SK-N-SH treated with all-trans-retinoic acid at 6 μM for 48 hours (cell line): ENCODE data around the gene TFAP2A.

Source experiments
- ATAC-seq: fragments of 200-7000 bp; cut with Tn5 transposase; 3 replicates; pipeline ENCODE4 v1.9.1; 2020; ENCODE audit warnings: mild to moderate bottlenecking, moderate library complexity
- ARNTL ChIP-seq: fragments of 450-650 bp; formaldehyde crosslinking; IDR thresholded peaks from 2 replicates; pipeline ENCODE4 v1.5.0; 2020; ENCODE audit warnings: low read depth, mild to moderate bottlenecking, moderate library complexity, borderline replicate concordance
- BACH2 ChIP-seq: fragments of 250-450 bp; sonication (Bioruptor Pico); IDR thresholded peaks from 2 replicates; pipeline ENCODE4 v1.9.0; 2021; ENCODE audit warnings: mild to moderate bottlenecking, borderline replicate concordance
- CSDC2 ChIP-seq: fragments of 250-450 bp; sonication (Bioruptor Pico); IDR thresholded peaks from 2 replicates; pipeline ENCODE4 v1.5.0; 2020; ENCODE audit warnings: mild to moderate bottlenecking, moderate library complexity
- ESRRG ChIP-seq: fragments of 250-450 bp; sonication (Bioruptor Pico); IDR thresholded peaks from 2 replicates; pipeline ENCODE4 v1.6.1; 2021; ENCODE audit warnings: mild to moderate bottlenecking
- GLIS3 ChIP-seq: fragments of 250-450 bp; sonication (Bioruptor Pico); IDR thresholded peaks from 2 replicates; pipeline ENCODE4 v1.5.0; 2020; ENCODE audit warnings: mild to moderate bottlenecking, moderate library complexity
- ISL1 ChIP-seq: fragments of 250-450 bp; sonication (Bioruptor Pico); IDR thresholded peaks from 2 replicates; pipeline ENCODE4 v2.1.2; 2022; ENCODE audit warnings: mild to moderate bottlenecking, moderate library complexity
- PPARA ChIP-seq: fragments of 250-450 bp; sonication (Bioruptor Pico); IDR thresholded peaks from 2 replicates; pipeline ENCODE4 v1.5.0; 2020; ENCODE audit warnings: mild to moderate bottlenecking, borderline replicate concordance
- RARB ChIP-seq: fragments of 250-450 bp; sonication (Bioruptor Pico); IDR thresholded peaks from 2 replicates; pipeline ENCODE4 v1.8.0; 2021; ENCODE audit warnings: mild to moderate bottlenecking, moderate library complexity
- SNAI2 ChIP-seq: fragments of 250-450 bp; sonication (Bioruptor Pico); IDR thresholded peaks from 2 replicates; pipeline ENCODE4 v1.5.0; 2020; ENCODE audit warnings: mild to moderate bottlenecking, moderate library complexity
- TCF4 ChIP-seq: fragments of 250-450 bp; sonication (Bioruptor Pico); IDR thresholded peaks from 2 replicates; pipeline ENCODE4 v1.8.0; 2021; ENCODE audit warnings: mild to moderate bottlenecking, moderate library complexity, borderline replicate concordance
- TOX ChIP-seq: fragments of 250-450 bp; sonication (Bioruptor Pico); IDR thresholded peaks from 2 replicates; pipeline ENCODE4 v1.8.0; 2021; ENCODE audit warnings: mild to moderate bottlenecking, moderate library complexity, borderline replicate concordance
- ZC3H10 ChIP-seq: fragments of 250-450 bp; sonication (Bioruptor Pico); IDR thresholded peaks from 2 replicates; pipeline ENCODE4 v1.5.1; 2021; ENCODE audit warnings: mild to moderate bottlenecking, moderate library complexity
- ZFP3 ChIP-seq: fragments of 250-450 bp; sonication (Bioruptor Pico); IDR thresholded peaks from 2 replicates; pipeline ENCODE4 v1.5.0; 2020; ENCODE audit warnings: mild to moderate bottlenecking, moderate library complexity
- ZFP30 ChIP-seq: fragments of 450-650 bp; formaldehyde crosslinking; IDR thresholded peaks from 2 replicates; pipeline ENCODE4 v1.5.0; 2022; ENCODE audit warnings: mild to moderate bottlenecking, moderate library complexity
- ZNF565 ChIP-seq: fragments of 450-650 bp; formaldehyde crosslinking; conservative IDR thresholded peaks from 2 replicates; pipeline ENCODE4 v1.5.0; 2020; ENCODE audit warnings: low read depth, mild to moderate bottlenecking, moderate library complexity
- ZNF70 ChIP-seq: fragments of 450-650 bp; formaldehyde crosslinking; IDR thresholded peaks from 2 replicates; pipeline ENCODE4 v1.5.0; 2020; ENCODE audit warnings: mild to moderate bottlenecking, moderate library complexity
- ZNF8 ChIP-seq: fragments of 450-650 bp; formaldehyde crosslinking; IDR thresholded peaks from 2 replicates; pipeline ENCODE4 v1.5.0; 2020; ENCODE audit warnings: mild to moderate bottlenecking, moderate library complexity
- TF ChIP-seq, protein P1 (sequence below): fragments of 250-450 bp; sonication (Bioruptor Pico); IDR thresholded peaks from 2 replicates; pipeline ENCODE4 v1.5.1; 2020; ENCODE audit warnings: low read depth, mild to moderate bottlenecking, moderate library complexity
- TF ChIP-seq, protein P2 (sequence below): fragments of 250-450 bp; sonication (Bioruptor Pico); IDR thresholded peaks from 2 replicates; pipeline ENCODE4 v1.8.0; 2020; ENCODE audit warnings: mild to moderate bottlenecking, moderate library complexity, borderline replicate concordance
- TF ChIP-seq, protein P3 (sequence below): fragments of 250-450 bp; sonication (Bioruptor Pico); IDR thresholded peaks from 2 replicates; pipeline ENCODE4 v1.8.0; 2021; ENCODE audit warnings: low read depth, mild to moderate bottlenecking, moderate library complexity, borderline replicate concordance
- TF ChIP-seq, protein P4 (sequence below): fragments of 250-450 bp; sonication (Bioruptor Pico); IDR thresholded peaks from 2 replicates; pipeline ENCODE4 v1.5.0; 2020; ENCODE audit warnings: mild to moderate bottlenecking, moderate library complexity
- TF ChIP-seq, protein P5 (sequence below): fragments of 250-450 bp; sonication (Bioruptor Pico); IDR thresholded peaks from 2 replicates; pipeline ENCODE4 v1.5.1; 2021; ENCODE audit warnings: mild to moderate bottlenecking, moderate library complexity

Gene TFAP2A

DNA sequence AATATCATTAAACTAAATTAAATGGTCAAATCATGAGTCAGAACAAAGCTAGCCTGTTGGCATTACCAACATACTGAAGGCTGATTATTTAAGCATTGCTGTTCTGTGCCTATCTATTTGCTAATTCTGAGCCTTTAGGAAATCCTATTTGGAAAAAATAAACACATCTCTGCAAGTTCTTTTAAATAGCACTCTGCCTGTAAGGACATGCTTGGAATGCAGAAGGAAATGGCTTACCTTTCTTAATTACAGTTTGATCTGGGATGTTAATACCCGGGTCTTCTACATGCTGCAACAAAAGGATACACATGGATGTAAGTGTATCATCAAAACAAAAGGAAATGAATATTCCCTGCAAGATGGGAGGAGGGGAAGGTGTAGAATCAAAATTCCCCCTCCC is 8.3 kb downstream of the TFAP2A start (continued):
- TF ChIP-seq, protein P1, sequence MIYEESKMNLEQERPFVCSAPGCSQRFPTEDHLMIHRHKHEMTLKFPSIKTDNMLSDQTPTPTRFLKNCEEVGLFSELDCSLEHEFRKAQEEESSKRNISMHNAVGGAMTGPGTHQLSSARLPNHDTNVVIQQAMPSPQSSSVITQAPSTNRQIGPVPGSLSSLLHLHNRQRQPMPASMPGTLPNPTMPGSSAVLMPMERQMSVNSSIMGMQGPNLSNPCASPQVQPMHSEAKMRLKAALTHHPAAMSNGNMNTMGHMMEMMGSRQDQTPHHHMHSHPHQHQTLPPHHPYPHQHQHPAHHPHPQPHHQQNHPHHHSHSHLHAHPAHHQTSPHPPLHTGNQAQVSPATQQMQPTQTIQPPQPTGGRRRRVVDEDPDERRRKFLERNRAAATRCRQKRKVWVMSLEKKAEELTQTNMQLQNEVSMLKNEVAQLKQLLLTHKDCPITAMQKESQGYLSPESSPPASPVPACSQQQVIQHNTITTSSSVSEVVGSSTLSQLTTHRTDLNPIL (CRISPR knock-in tag) = no peak
- TF ChIP-seq, protein P2, sequence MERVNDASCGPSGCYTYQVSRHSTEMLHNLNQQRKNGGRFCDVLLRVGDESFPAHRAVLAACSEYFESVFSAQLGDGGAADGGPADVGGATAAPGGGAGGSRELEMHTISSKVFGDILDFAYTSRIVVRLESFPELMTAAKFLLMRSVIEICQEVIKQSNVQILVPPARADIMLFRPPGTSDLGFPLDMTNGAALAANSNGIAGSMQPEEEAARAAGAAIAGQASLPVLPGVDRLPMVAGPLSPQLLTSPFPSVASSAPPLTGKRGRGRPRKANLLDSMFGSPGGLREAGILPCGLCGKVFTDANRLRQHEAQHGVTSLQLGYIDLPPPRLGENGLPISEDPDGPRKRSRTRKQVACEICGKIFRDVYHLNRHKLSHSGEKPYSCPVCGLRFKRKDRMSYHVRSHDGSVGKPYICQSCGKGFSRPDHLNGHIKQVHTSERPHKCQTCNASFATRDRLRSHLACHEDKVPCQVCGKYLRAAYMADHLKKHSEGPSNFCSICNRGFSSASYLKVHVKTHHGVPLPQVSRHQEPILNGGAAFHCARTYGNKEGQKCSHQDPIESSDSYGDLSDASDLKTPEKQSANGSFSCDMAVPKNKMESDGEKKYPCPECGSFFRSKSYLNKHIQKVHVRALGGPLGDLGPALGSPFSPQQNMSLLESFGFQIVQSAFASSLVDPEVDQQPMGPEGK = no peak
- no peak for TF ChIP-seq PPARA
- TF ChIP-seq ZC3H10 = no peak
- no peak for TF ChIP-seq ZNF8

DNA sequence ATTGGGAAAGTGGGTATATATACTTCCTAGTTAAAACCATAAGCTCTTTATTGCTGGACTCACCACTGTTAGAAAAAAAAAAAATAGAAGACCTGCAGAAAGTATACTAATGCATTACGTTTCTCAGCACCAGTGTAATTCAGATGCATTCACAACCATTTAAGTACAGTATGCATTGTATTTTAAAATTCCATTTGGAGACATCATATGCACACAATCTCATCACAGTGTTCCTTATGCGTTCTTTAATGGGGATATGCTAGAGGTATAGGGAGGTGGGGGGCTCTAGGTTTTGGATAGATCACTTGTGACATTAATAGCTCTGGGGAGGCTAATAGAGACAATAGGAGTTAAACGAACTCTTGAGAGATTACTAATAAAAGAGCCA is 9.4 kb downstream of the TFAP2A start:
- TF ChIP-seq ARNTL (CRISPR knock-in tag) (no peak), ESRRG (CRISPR knock-in tag) (no peak), CSDC2 (CRISPR knock-in tag) (no peak), ZFP30 (no peak), PPARA (no peak)
- TF ChIP-seq, protein P3, sequence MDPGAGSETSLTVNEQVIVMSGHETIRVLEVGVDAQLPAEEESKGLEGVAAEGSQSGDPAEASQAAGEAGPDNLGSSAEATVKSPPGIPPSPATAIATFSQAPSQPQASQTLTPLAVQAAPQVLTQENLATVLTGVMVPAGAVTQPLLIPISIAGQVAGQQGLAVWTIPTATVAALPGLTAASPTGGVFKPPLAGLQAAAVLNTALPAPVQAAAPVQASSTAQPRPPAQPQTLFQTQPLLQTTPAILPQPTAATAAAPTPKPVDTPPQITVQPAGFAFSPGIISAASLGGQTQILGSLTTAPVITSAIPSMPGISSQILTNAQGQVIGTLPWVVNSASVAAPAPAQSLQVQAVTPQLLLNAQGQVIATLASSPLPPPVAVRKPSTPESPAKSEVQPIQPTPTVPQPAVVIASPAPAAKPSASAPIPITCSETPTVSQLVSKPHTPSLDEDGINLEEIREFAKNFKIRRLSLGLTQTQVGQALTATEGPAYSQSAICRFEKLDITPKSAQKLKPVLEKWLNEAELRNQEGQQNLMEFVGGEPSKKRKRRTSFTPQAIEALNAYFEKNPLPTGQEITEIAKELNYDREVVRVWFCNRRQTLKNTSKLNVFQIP = no peak
- ATAC-seq = no peak

DNA sequence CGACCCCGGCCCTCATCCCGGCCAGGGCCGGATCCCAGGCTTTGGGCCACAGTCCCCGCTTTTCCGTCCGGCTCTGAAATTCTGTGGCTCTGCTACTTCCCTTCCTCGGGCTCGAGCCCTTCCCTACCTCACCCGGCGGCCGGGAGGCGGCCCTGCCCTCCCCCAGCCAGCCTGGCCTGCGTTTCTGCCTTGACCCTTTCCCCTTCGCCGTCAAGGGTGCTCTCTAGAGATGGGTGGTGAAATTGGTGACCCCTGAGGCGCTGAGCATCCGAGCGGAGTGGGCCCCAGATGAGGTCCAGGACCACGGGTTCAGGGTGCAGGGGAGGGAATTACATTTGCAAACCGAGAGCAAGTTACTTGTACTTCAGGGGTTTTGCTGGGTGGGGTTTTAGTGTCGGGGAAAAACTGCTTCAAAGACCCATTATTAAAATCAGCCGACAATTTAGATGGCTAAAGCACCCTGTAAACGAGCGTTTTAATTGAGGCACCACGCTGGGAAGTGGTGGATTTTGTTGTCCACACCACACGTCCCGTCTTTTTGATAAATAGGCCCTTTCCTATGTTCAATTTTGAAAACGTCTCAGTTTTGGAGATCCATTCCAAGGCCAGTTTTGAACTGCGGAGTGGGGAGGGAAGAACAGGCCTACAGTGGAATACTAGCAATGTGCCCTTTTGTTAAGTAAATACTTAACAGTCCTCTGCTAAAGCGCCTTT is 9.9 kb downstream of the TFAP2A start:
- no peak; the same call in 2 of the 3 replicates for ATAC-seq

GRCh38 chr6:10404107-10404798 is 10.6 kb downstream of the TFAP2A start:
- TF ChIP-seq CSDC2 (CRISPR knock-in tag) (0 out of 2 replicates have a peak, but pooled peaks have one; percentile 68), RARB (no peak)
- TF ChIP-seq, protein P4, sequence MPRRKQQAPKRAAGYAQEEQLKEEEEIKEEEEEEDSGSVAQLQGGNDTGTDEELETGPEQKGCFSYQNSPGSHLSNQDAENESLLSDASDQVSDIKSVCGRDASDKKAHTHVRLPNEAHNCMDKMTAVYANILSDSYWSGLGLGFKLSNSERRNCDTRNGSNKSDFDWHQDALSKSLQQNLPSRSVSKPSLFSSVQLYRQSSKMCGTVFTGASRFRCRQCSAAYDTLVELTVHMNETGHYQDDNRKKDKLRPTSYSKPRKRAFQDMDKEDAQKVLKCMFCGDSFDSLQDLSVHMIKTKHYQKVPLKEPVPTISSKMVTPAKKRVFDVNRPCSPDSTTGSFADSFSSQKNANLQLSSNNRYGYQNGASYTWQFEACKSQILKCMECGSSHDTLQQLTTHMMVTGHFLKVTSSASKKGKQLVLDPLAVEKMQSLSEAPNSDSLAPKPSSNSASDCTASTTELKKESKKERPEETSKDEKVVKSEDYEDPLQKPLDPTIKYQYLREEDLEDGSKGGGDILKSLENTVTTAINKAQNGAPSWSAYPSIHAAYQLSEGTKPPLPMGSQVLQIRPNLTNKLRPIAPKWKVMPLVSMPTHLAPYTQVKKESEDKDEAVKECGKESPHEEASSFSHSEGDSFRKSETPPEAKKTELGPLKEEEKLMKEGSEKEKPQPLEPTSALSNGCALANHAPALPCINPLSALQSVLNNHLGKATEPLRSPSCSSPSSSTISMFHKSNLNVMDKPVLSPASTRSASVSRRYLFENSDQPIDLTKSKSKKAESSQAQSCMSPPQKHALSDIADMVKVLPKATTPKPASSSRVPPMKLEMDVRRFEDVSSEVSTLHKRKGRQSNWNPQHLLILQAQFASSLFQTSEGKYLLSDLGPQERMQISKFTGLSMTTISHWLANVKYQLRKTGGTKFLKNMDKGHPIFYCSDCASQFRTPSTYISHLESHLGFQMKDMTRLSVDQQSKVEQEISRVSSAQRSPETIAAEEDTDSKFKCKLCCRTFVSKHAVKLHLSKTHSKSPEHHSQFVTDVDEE (CRISPR knock-in tag) = 0 out of 2 replicates have a peak, but pooled peaks have one; percentile 68
- ATAC-seq = peak; percentile 98

More for the DNA sequence above, 9.9 kb downstream of the TFAP2A start:
- TF ChIP-seq GLIS3 (no peak), ZFP3 (CRISPR knock-in tag) (no peak), ISL1 (CRISPR knock-in tag) (no peak), BACH2 (no peak), ZFP30 (no peak), PPARA (no peak), ZC3H10 (no peak), ESRRG (CRISPR knock-in tag) (no peak), TCF4 (CRISPR knock-in tag) (no peak), ARNTL (CRISPR knock-in tag) (no peak), ZNF565 (CRISPR knock-in tag) (no peak), SNAI2 (CRISPR knock-in tag) (no peak), ZNF8 (no peak), CSDC2 (CRISPR knock-in tag) (no peak), ZNF70 (CRISPR knock-in tag) (no peak), TOX (no peak)
- TF ChIP-seq, protein P5, sequence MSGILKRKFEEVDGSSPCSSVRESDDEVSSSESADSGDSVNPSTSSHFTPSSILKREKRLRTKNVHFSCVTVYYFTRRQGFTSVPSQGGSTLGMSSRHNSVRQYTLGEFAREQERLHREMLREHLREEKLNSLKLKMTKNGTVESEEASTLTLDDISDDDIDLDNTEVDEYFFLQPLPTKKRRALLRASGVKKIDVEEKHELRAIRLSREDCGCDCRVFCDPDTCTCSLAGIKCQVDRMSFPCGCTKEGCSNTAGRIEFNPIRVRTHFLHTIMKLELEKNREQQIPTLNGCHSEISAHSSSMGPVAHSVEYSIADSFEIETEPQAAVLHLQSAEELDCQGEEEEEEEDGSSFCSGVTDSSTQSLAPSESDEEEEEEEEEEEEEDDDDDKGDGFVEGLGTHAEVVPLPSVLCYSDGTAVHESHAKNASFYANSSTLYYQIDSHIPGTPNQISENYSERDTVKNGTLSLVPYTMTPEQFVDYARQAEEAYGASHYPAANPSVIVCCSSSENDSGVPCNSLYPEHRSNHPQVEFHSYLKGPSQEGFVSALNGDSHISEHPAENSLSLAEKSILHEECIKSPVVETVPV = no peak
- TF ChIP-seq, protein P1 (CRISPR knock-in tag) = no peak
